ENCODE measurements around the gene PPARG.

DNA sequence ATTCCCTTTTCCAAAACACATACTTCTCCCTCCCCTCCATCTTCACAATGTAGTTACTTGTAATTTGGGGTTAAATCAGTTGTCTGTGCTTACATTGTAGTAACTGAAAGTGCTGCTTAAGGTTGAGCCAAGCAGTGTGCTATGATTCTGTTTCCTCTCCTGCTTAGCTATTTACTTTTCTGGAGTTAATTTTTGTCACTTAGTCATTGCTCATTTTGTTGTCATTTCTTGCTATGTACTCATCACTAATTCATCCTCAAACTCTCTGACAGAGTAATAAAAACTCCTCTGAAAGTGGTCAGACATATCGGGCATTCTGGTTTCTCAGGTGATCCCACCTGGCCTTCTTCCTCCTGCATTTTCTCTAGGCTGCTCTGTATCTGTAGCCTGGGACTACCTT is 80.7 kb downstream of the PPARG start:
- TF ChIP-seq, protein P1, sequence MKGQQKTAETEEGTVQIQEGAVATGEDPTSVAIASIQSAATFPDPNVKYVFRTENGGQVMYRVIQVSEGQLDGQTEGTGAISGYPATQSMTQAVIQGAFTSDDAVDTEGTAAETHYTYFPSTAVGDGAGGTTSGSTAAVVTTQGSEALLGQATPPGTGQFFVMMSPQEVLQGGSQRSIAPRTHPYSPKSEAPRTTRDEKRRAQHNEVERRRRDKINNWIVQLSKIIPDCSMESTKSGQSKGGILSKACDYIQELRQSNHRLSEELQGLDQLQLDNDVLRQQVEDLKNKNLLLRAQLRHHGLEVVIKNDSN (IDR thresholded peaks at IDR 0.05; ENCODE audit: borderline replicate concordance, low read depth): no peak
- TF ChIP-seq, protein P2, sequence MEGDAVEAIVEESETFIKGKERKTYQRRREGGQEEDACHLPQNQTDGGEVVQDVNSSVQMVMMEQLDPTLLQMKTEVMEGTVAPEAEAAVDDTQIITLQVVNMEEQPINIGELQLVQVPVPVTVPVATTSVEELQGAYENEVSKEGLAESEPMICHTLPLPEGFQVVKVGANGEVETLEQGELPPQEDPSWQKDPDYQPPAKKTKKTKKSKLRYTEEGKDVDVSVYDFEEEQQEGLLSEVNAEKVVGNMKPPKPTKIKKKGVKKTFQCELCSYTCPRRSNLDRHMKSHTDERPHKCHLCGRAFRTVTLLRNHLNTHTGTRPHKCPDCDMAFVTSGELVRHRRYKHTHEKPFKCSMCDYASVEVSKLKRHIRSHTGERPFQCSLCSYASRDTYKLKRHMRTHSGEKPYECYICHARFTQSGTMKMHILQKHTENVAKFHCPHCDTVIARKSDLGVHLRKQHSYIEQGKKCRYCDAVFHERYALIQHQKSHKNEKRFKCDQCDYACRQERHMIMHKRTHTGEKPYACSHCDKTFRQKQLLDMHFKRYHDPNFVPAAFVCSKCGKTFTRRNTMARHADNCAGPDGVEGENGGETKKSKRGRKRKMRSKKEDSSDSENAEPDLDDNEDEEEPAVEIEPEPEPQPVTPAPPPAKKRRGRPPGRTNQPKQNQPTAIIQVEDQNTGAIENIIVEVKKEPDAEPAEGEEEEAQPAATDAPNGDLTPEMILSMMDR (IDR thresholded peaks at IDR 0.05): no peak
- no peak for TF ChIP-seq GATA2 (CRISPR knock-in tag; IDR thresholded peaks at IDR 0.05)
- TF ChIP-seq RCOR1 (IDR thresholded peaks at IDR 0.05; ENCODE audit: low read length): no peak
- no peak for TF ChIP-seq FOXM1 (IDR thresholded peaks at IDR 0.05; ENCODE audit: low read depth)

Measured in SK-N-SH (cell line).